ENCODE results near the gene TSPEAR. TPM values are rescaled to one million over a fixed set of nuclear protein-coding genes. Genes with fewer than 3 reads are reported as not detected.

TSPEAR gene
- total RNA-seq, 1 experiment from 2014 or later: 0.32 TPM

GRCh38 chr21:44535963-44536362 is 175.4 kb downstream of the TSPEAR start:
- CTCF ChIA-PET: no interaction called here
- no peaks in the 10 kb centered on the region for H3K9me3 Mint-ChIP-seq (ENCODE audit: unreplicated experiment)
- DNase-seq: no peak
- no TSS peak for BruUV-seq (replicated peaks)
- POLR2A ChIA-PET: interaction anchor here (0.7 kb wide), 1 partner anchor 115 kb away, joined by 6 read pairs; no protein-coding TSS in a partner anchor
- Histone ChIP-seq H3K9me3 (no peaks in the 10 kb centered on the region), H3K4me1 (no peaks in the 10 kb centered on the region), H3K27me3 (replicated peaks; ENCODE audit: control insufficient read depth, insufficient read depth, low read length) (no peaks in the 10 kb centered on the region), H3K36me3 (ENCODE audit: control insufficient read depth, insufficient read depth, low read length) (no peaks in the 10 kb centered on the region), H3K4me3 (ENCODE audit: low read depth, low read length) (no peak overlapping the region)
- no peaks in the 10 kb centered on the region for H3K4me1 Mint-ChIP-seq (ENCODE audit: low read depth, unreplicated experiment)
- H3K27ac Mint-ChIP-seq (ENCODE audit: unreplicated experiment): no peak overlapping the region
- no peak overlapping the region for H3K4me3 Mint-ChIP-seq (ENCODE audit: unreplicated experiment)
- no peaks in the 10 kb centered on the region for H3K36me3 Mint-ChIP-seq (ENCODE audit: insufficient read depth, unreplicated experiment)
- intact Hi-C loops (cut with micrococcal nuclease; ENCODE audit: unreplicated experiment): no loop called here
- TF ChIP-seq CTCF (IDR thresholded peaks at IDR 0.05; ENCODE audit: insufficient read depth in 1 of 2, low read depth in 1 of 2, low read length in 1 of 2, severe bottlenecking in 1 of 2, unreplicated experiment in 1 of 2): no peak
- H3K27me3 Mint-ChIP-seq (ENCODE audit: insufficient read depth, unreplicated experiment): peaks cover 12% of the 10 kb centered on the region

- Mint-ChIP-seq H3K27ac (ENCODE audit: unreplicated experiment) (no peak overlapping the region), H3K9me3 (ENCODE audit: unreplicated experiment) (no peaks in the 10 kb centered on the region), H3K36me3 (ENCODE audit: insufficient read depth, unreplicated experiment) (no peaks in the 10 kb centered on the region), H3K4me1 (ENCODE audit: low read depth, unreplicated experiment) (no peaks in the 10 kb centered on the region), H3K27me3 (ENCODE audit: insufficient read depth, unreplicated experiment) (peaks cover 15% of the 10 kb centered on the region), H3K4me3 (ENCODE audit: unreplicated experiment) (no peak overlapping the region)
- ChIA-PET POLR2A (no interaction called here), CTCF (no interaction called here)
- TF ChIP-seq CTCF (IDR thresholded peaks at IDR 0.05; ENCODE audit: insufficient read depth in 1 of 2, low read depth in 1 of 2, low read length in 1 of 2, severe bottlenecking in 1 of 2, unreplicated experiment in 1 of 2): no peak
- no peaks in the 10 kb centered on the region for H3K36me3 ChIP-seq (ENCODE audit: control insufficient read depth, insufficient read depth, low read length)
- BruUV-seq (replicated peaks): no TSS peak
- H3K4me3 ChIP-seq (ENCODE audit: low read depth, low read length): no peak overlapping the region
- H3K4me1 ChIP-seq: no peaks in the 10 kb centered on the region
- H3K27me3 ChIP-seq (replicated peaks; ENCODE audit: control insufficient read depth, insufficient read depth, low read length): no peaks in the 10 kb centered on the region
- no peaks in the 10 kb centered on the region for H3K9me3 ChIP-seq
- intact Hi-C loops (cut with micrococcal nuclease; ENCODE audit: unreplicated experiment): no loop called here
- DNase-seq: no peak
Observed at GRCh38 chr21:44534688-44535087, 176.7 kb downstream of the TSPEAR start.

GRCh38 chr21:44533891-44534627 is 177.3 kb downstream of the TSPEAR start:
- Mint-ChIP-seq H3K4me3 (ENCODE audit: unreplicated experiment) (no peak overlapping the region), H3K27me3 (ENCODE audit: insufficient read depth, unreplicated experiment) (peaks cover 12% of the 10 kb centered on the region), H3K27ac (ENCODE audit: unreplicated experiment) (no peak overlapping the region), H3K36me3 (ENCODE audit: insufficient read depth, unreplicated experiment) (no peaks in the 10 kb centered on the region), H3K9me3 (ENCODE audit: unreplicated experiment) (no peaks in the 10 kb centered on the region), H3K4me1 (ENCODE audit: low read depth, unreplicated experiment) (no peaks in the 10 kb centered on the region)
- Histone ChIP-seq H3K4me1 (no peaks in the 10 kb centered on the region), H3K4me3 (ENCODE audit: low read depth, low read length) (no peak overlapping the region), H3K27me3 (replicated peaks; ENCODE audit: control insufficient read depth, insufficient read depth, low read length) (no peaks in the 10 kb centered on the region), H3K36me3 (ENCODE audit: control insufficient read depth, insufficient read depth, low read length) (no peaks in the 10 kb centered on the region), H3K9me3 (no peaks in the 10 kb centered on the region)
- BruUV-seq (replicated peaks): no TSS peak
- POLR2A ChIA-PET: no interaction called here
- no peak for DNase-seq
- TF ChIP-seq CTCF (IDR thresholded peaks at IDR 0.05; ENCODE audit: insufficient read depth in 1 of 2, low read depth in 1 of 2, low read length in 1 of 2, severe bottlenecking in 1 of 2, unreplicated experiment in 1 of 2): no peak
- intact Hi-C loops (cut with micrococcal nuclease; ENCODE audit: unreplicated experiment): no loop called here
- CTCF ChIA-PET: no interaction called here

Data from Caco-2 (cell line).